GM12892 (cell line): ENCODE data around the gene VGF.

Experiments used
- POLR2AphosphoS5 ChIP-seq: IDR thresholded peaks from 2 replicates; pipeline ENCODE4 v1.6.1; 2011; ENCODE audit warnings: low read depth, low read length, control low read depth
- TAF1 ChIP-seq: IDR thresholded peaks from 2 replicates; pipeline ENCODE4 v1.6.1; 2011; ENCODE audit warnings: low read depth, mild to moderate bottlenecking, control low read depth, low read length, borderline replicate concordance

DNA sequence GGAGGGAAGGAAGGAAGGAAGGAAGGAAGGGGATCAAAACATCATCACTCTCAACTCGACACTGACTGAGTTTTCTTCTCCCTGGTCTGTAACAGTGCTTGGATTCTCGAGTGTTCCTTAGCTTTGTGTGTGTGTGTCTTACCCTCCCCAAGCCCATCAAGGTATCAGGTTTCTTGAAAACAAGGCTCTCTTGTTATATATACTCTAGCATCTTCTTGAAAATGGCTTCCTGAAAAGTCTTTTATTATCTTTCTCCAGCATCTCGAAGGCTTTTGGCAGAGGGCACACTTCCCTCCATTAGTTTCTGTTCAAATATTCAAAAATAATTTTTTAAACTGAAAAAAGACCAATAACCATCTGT lies 25.1 kb downstream of the VGF start:
- TF ChIP-seq POLR2AphosphoS5 (no peak), TAF1 (no peak)
